Mammary epithelial cell (primary cell): ENCODE data around the gene VAMP5.

Experiments used
- CTCF ChIP-seq, 2 donors: IDR thresholded peaks in 1 of 2; conservative IDR thresholded peaks in 1 of 2; 2 replicates each; pipeline ENCODE4 v1.5.1; 2011 to 2012; ENCODE audit warnings: inconsistent platforms in 2 of 2, low read length in 2 of 2, mild to moderate bottlenecking in 2 of 2, control low read depth in 1 of 2, low read depth in 1 of 2; ENCODE audit not compliant: insufficient read depth in 1 of 2; ENCODE audit errors: extremely low read depth in 1 of 2
- EZH2 ChIP-seq: IDR thresholded peaks from 2 replicates; pipeline ENCODE4 v1.6.1; 2012; ENCODE audit warnings: low read length, inconsistent platforms, borderline replicate concordance

- TF ChIP-seq CTCF (conservative IDR thresholded peaks at IDR 0.05 in 1 of 2, IDR thresholded peaks at IDR 0.05 in 1 of 2; ENCODE audit: extremely low read depth in 1 of 2, insufficient read depth in 1 of 2, low read depth in 1 of 2, low read length in 2 of 2) (no peak), EZH2 (no peak)
Measured at GRCh38 chr2:85539361-85540132, 44.7 kb upstream of the VAMP5 start.
